A549 (cell line): Measurements from ENCODE around the gene RNF166. TPM values are rescaled to one million over a fixed set of nuclear protein-coding genes. Genes with fewer than 3 reads are reported as not detected.

Experiments used
- ATAC-seq, 2 experiments: fragments of 200-7000 bp in 1 of 2; fragments of >200 bp in 1 of 2; cut with Nextera tagmentation in 1 of 2; cut with Tn5 transposase in 1 of 2; 3 replicates each; pipeline versions ENCODE4 v1.8.0 to v1.9.1; 2018 to 2020; ENCODE audit warnings: mild to moderate bottlenecking in 1 of 2, moderate library complexity in 1 of 2
- CTCF ChIA-PET: fragments of 300-600 bp; sonication (Branson Sonifier 250); formaldehyde crosslinking; extraction: SDS; loops from one replicate; lab custom pipeline; 2021; ENCODE audit warnings: antibody characterized with exemption, inconsistent platforms; lab: Yijun Ruan, JAX
- POLR2A ChIA-PET: fragments of 350-600 bp; formaldehyde crosslinking; extraction: SDS; loops from one replicate; lab custom pipeline; 2021; ENCODE audit warnings: antibody characterized with exemption, inconsistent platforms; lab: Yijun Ruan, JAX
- DNase-seq, 2 experiments: peaks; one replicate each; pipeline versions ENCODE4 v3.0.0 to v3.0.0-alpha.2; 2011 to 2016; ENCODE audit warnings: low read depth in 1 of 2, low spot score in 1 of 2
- FAIRE-seq: peaks from 2 replicates; lab custom pipeline; 2011; peaks lifted over from hg19 to GRCh38; lab: Jason Lieb, UNC
- H3K27ac ChIP-seq, 2 experiments: fragments of >200 bp; sonication (Bioruptor Twin); formaldehyde crosslinking; 3 replicates each; pipeline ENCODE4 v1.5.1; 2016 to 2017
- H3K4me1 ChIP-seq: fragments of >200 bp; sonication (Bioruptor Twin); formaldehyde crosslinking; 3 replicates; pipeline ENCODE4 v1.6.1; 2016
- H3K4me2 ChIP-seq: fragments of >200 bp; sonication (Bioruptor Twin); formaldehyde crosslinking; 3 replicates; pipeline ENCODE4 v1.6.1; 2016
- H3K4me3 ChIP-seq: fragments of >200 bp; sonication (Bioruptor Twin); formaldehyde crosslinking; 3 replicates; pipeline ENCODE4 v1.5.1; 2016
- H3K9me3 ChIP-seq: fragments of >200 bp; sonication (Bioruptor Twin); formaldehyde crosslinking; 3 replicates; pipeline ENCODE4 v1.6.1; 2016
- BCL3 ChIP-seq: fragments of >200 bp; sonication (Bioruptor Twin); formaldehyde crosslinking; IDR thresholded peaks from 3 replicates; pipeline ENCODE4 v1.6.1; 2016
- CBX2 ChIP-seq: fragments of 200-600 bp; sonication (generic); IDR thresholded peaks from 2 replicates; pipeline ENCODE4 v1.6.1; 2016; ENCODE audit warnings: low read depth, mild to moderate bottlenecking, borderline replicate concordance
- CEBPB ChIP-seq, 2 experiments: fragments of >200 bp in 1 of 2; sonication (Bioruptor Twin) in 1 of 2; formaldehyde crosslinking in 1 of 2; IDR thresholded peaks; 2 replicates each; pipeline ENCODE4 v1.6.1; 2012 to 2016
- CHD2 ChIP-seq: fragments of 150-350 bp; IDR thresholded peaks from 2 replicates; pipeline ENCODE4 v1.6.1; 2014; ENCODE audit warnings: low read length; ENCODE audit not compliant: partially characterized antibody
- EHF ChIP-seq: fragments of 250-450 bp; sonication (Bioruptor Pico); IDR thresholded peaks from 2 replicates; pipeline ENCODE4 v1.5.0; 2020; ENCODE audit warnings: mild to moderate bottlenecking
- ESRRA ChIP-seq: fragments of 150-350 bp; IDR thresholded peaks from 2 replicates; pipeline ENCODE4 v1.6.1; 2014; ENCODE audit warnings: mild to moderate bottlenecking, low read length, borderline replicate concordance
- HEYL ChIP-seq: fragments of 250-450 bp; sonication (Bioruptor Pico); IDR thresholded peaks from 2 replicates; pipeline ENCODE4 v1.8.0; 2021; ENCODE audit warnings: mild to moderate bottlenecking, moderate library complexity
- HOXA7 ChIP-seq: fragments of 250-450 bp; sonication (Bioruptor Pico); IDR thresholded peaks from 2 replicates; pipeline ENCODE4 v1.5.0; 2020; ENCODE audit warnings: mild to moderate bottlenecking, moderate library complexity
- HOXB13 ChIP-seq: fragments of 250-450 bp; sonication (Bioruptor Pico); IDR thresholded peaks from 2 replicates; pipeline ENCODE4 v1.5.0; 2020; ENCODE audit warnings: low read depth, mild to moderate bottlenecking, moderate library complexity
- HOXB5 ChIP-seq: fragments of 250-450 bp; sonication (Bioruptor Pico); IDR thresholded peaks from 2 replicates; pipeline ENCODE4 v1.5.0; 2020; ENCODE audit warnings: mild to moderate bottlenecking, moderate library complexity
- JUN ChIP-seq, 2 experiments: fragments of >200 bp; sonication (Bioruptor Twin); formaldehyde crosslinking; IDR thresholded peaks; 2 replicates in 1 of 2; 3 replicates in 1 of 2; pipeline ENCODE4 v1.6.1; 2016 to 2017
- KDM1A ChIP-seq: fragments of 200-600 bp; sonication (generic); IDR thresholded peaks from 2 replicates; pipeline ENCODE4 v1.6.1; 2016; ENCODE audit warnings: low read depth, mild to moderate bottlenecking
- MAFK ChIP-seq: fragments of 450-650 bp; IDR thresholded peaks from 2 replicates; pipeline ENCODE4 v1.6.1; 2014; ENCODE audit not compliant: partially characterized antibody
- NFE2L2 ChIP-seq: fragments of 150-350 bp; conservative IDR thresholded peaks from 2 replicates; pipeline ENCODE4 v1.6.1; 2014; ENCODE audit warnings: low read length
- NPAS2 ChIP-seq: fragments of 250-450 bp; sonication (Bioruptor Pico); IDR thresholded peaks from 2 replicates; pipeline ENCODE4 v1.8.0; 2022; ENCODE audit warnings: mild to moderate bottlenecking, moderate library complexity, borderline replicate concordance
- PHF8 ChIP-seq: fragments of 200-600 bp; sonication (generic); IDR thresholded peaks from 2 replicates; pipeline ENCODE4 v1.6.1; 2016; ENCODE audit warnings: low read depth, mild to moderate bottlenecking, antibody characterized with exemption, moderate library complexity, borderline replicate concordance
- RARB ChIP-seq: fragments of 250-450 bp; sonication (Bioruptor Pico); IDR thresholded peaks from 2 replicates; pipeline ENCODE4 v1.8.0; 2021; ENCODE audit warnings: mild to moderate bottlenecking, moderate library complexity
- RCOR1 ChIP-seq: fragments of 150-350 bp; IDR thresholded peaks from 2 replicates; pipeline ENCODE4 v1.6.1; 2014; ENCODE audit warnings: antibody characterized with exemption, low read length, low read depth
- RFX5 ChIP-seq: fragments of 450-650 bp; IDR thresholded peaks from 2 replicates; pipeline ENCODE4 v1.7.1; 2014; ENCODE audit warnings: antibody characterized with exemption, mild to moderate bottlenecking, moderate library complexity
- RNF2 ChIP-seq: fragments of 200-600 bp; sonication (generic); IDR thresholded peaks from 2 replicates; pipeline ENCODE4 v1.6.1; 2016; ENCODE audit warnings: low read depth, mild to moderate bottlenecking, antibody characterized with exemption, moderate library complexity, borderline replicate concordance
- ZNF302 ChIP-seq: fragments of 250-450 bp; sonication (Bioruptor Pico); IDR thresholded peaks from 2 replicates; pipeline ENCODE4 v1.9.0; 2021; ENCODE audit warnings: inconsistent platforms, mild to moderate bottlenecking, moderate library complexity
- WGBS: methylation state at CpG from one replicate; pipeline ENCODE4 v1.1.6; 2017; ENCODE audit errors: missing lambda C conversion rate; 5-methylcytosine and 5-hydroxymethylcytosine counted together
- polyA plus RNA-seq, 4 experiments: library from polyadenylated mRNA; depleted of rRNA in 3 of 4; stranded (reverse); fragments of >200 nt; fragmentation: RNase III in 1 of 4; extraction: RNeasy Plus Mini Kit Qiagen cat#74134 plus additional on column Dnase treatment in 1 of 4; gene quantifications; 2 replicates in 3 of 4; 3 replicates in 1 of 4; pipeline ENCODE4 v1.2.3, GENCODE V29; 2011 to 2017
- TF ChIP-seq, protein P1 (sequence below): IDR thresholded peaks from 2 replicates; pipeline ENCODE4 v1.6.1; 2012; ENCODE audit warnings: low read depth, borderline replicate concordance
- TF ChIP-seq, protein P2 (sequence below): fragments of >200 bp; sonication (Bioruptor Twin); formaldehyde crosslinking; IDR thresholded peaks from 3 replicates; pipeline ENCODE4 v1.5.1; 2016
- TF ChIP-seq, protein P3 (sequence below): fragments of 200-600 bp; sonication (generic); IDR thresholded peaks from 2 replicates; pipeline ENCODE4 v1.6.1; 2016; ENCODE audit warnings: antibody characterized with exemption, mild to moderate bottlenecking, moderate library complexity
- TF ChIP-seq, protein P4 (sequence below): fragments of 250-450 bp; sonication (Bioruptor Pico); IDR thresholded peaks from 2 replicates; pipeline ENCODE4 v1.5.0; 2020; ENCODE audit warnings: low read depth, mild to moderate bottlenecking, moderate library complexity
- TF ChIP-seq, protein P5 (sequence below): fragments of >200 bp; sonication (Bioruptor Twin); formaldehyde crosslinking; IDR thresholded peaks from 2 replicates; pipeline ENCODE4 v1.6.1; 2016
- TF ChIP-seq, protein P6 (sequence below): IDR thresholded peaks from 2 replicates; pipeline ENCODE4 v1.6.1; 2012

The RNF166 gene
- polyA plus RNA-seq, 2 of the 4 experiments (the other 2 are of a cell fraction) = 9.4 to 11.6 TPM

DNA sequence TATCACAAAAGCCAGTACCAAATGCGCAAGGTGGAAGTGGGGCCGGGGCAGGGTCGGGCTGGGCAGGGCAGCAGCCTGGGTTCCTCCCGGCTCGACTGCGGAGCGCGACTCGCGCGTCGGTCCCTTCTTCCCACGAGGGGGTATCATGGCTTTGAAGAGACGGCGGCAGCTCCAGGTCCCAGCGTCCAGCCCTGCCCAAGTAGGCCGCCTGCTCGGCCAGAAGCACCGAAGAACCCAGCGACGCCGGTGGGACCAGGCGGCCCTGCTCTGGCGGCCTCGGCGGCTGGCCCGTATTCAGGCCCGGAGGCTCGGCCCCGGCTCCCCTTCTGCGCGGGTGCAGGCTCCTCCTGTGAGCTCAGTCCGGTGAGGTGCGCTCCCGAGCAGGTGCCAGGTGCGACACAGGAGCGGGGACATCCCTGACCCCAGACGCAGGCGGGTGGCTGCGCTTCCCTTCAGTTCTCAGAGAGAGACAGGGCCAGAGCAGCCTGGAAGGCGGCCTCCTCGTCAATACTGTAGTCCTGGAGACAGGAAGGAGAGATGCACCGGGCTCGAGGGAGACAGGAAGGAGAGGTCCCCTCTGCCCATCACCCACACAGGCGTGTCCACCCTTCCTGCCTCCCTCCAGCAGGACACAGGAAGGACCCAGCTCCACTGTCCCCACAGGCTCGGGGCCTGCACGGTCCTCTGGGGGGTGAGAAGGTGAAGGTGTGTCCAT lies 8.9 kb downstream of the RNF166 start:
- FAIRE-seq (no peak), ATAC-seq (no peak), DNase-seq (no peak)
- H3K27ac ChIP-seq = no peak overlapping the region
- H3K4me2 ChIP-seq = no peak overlapping the region
- 95% methylated on average over 39 of the region's 47 CpGs for WGBS
- H3K9me3 ChIP-seq = no peaks in the 10 kb centered on the region
- TF ChIP-seq KDM1A (no peak), CEBPB (IDR thresholded peaks at IDR 0.05) (no peak), EHF (CRISPR knock-in tag) (no peak), RARB (CRISPR knock-in tag) (no peak), CBX2 (no peak), BCL3 (no peak), PHF8 (no peak), MAFK (no peak), ESRRA (no peak), RNF2 (no peak), RFX5 (no peak), CHD2 (no peak), HOXB13 (CRISPR knock-in tag) (no peak)
- TF ChIP-seq, protein P1, sequence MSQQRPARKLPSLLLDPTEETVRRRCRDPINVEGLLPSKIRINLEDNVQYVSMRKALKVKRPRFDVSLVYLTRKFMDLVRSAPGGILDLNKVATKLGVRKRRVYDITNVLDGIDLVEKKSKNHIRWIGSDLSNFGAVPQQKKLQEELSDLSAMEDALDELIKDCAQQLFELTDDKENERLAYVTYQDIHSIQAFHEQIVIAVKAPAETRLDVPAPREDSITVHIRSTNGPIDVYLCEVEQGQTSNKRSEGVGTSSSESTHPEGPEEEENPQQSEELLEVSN = no peak
- TF ChIP-seq, protein P2, sequence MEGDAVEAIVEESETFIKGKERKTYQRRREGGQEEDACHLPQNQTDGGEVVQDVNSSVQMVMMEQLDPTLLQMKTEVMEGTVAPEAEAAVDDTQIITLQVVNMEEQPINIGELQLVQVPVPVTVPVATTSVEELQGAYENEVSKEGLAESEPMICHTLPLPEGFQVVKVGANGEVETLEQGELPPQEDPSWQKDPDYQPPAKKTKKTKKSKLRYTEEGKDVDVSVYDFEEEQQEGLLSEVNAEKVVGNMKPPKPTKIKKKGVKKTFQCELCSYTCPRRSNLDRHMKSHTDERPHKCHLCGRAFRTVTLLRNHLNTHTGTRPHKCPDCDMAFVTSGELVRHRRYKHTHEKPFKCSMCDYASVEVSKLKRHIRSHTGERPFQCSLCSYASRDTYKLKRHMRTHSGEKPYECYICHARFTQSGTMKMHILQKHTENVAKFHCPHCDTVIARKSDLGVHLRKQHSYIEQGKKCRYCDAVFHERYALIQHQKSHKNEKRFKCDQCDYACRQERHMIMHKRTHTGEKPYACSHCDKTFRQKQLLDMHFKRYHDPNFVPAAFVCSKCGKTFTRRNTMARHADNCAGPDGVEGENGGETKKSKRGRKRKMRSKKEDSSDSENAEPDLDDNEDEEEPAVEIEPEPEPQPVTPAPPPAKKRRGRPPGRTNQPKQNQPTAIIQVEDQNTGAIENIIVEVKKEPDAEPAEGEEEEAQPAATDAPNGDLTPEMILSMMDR = no peak
- ChIA-PET CTCF (interaction anchor here (0.8 to 1.8 kb wide), 3 partner anchors 22 to 78 kb away, joined by 3 to 5 read pairs (median 4); no protein-coding TSS in a partner anchor), POLR2A (no interaction called here)
- H3K4me3 ChIP-seq = no peak overlapping the region
- H3K4me1 ChIP-seq = no peaks in the 10 kb centered on the region

- ChIA-PET POLR2A (no interaction called here), CTCF (interaction anchor here (0.7 to 2.1 kb wide), 4 partner anchors 10 to 161 kb away, joined by 3 to 7 read pairs (median 5); partner anchors contain the start of gene SNAI3)
- ATAC-seq (no peak), FAIRE-seq (no peak), DNase-seq (no peak)
- Histone ChIP-seq H3K4me1 (no peaks in the 10 kb centered on the region), H3K27ac (no peak overlapping the region), H3K4me3 (no peak overlapping the region), H3K4me2 (no peak overlapping the region), H3K9me3 (no peaks in the 10 kb centered on the region)
- WGBS = 93% methylated on average over 14 of the region's 14 CpGs
- TF ChIP-seq, protein P3, sequence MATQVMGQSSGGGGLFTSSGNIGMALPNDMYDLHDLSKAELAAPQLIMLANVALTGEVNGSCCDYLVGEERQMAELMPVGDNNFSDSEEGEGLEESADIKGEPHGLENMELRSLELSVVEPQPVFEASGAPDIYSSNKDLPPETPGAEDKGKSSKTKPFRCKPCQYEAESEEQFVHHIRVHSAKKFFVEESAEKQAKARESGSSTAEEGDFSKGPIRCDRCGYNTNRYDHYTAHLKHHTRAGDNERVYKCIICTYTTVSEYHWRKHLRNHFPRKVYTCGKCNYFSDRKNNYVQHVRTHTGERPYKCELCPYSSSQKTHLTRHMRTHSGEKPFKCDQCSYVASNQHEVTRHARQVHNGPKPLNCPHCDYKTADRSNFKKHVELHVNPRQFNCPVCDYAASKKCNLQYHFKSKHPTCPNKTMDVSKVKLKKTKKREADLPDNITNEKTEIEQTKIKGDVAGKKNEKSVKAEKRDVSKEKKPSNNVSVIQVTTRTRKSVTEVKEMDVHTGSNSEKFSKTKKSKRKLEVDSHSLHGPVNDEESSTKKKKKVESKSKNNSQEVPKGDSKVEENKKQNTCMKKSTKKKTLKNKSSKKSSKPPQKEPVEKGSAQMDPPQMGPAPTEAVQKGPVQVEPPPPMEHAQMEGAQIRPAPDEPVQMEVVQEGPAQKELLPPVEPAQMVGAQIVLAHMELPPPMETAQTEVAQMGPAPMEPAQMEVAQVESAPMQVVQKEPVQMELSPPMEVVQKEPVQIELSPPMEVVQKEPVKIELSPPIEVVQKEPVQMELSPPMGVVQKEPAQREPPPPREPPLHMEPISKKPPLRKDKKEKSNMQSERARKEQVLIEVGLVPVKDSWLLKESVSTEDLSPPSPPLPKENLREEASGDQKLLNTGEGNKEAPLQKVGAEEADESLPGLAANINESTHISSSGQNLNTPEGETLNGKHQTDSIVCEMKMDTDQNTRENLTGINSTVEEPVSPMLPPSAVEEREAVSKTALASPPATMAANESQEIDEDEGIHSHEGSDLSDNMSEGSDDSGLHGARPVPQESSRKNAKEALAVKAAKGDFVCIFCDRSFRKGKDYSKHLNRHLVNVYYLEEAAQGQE = no peak
- TF ChIP-seq, protein P4, sequence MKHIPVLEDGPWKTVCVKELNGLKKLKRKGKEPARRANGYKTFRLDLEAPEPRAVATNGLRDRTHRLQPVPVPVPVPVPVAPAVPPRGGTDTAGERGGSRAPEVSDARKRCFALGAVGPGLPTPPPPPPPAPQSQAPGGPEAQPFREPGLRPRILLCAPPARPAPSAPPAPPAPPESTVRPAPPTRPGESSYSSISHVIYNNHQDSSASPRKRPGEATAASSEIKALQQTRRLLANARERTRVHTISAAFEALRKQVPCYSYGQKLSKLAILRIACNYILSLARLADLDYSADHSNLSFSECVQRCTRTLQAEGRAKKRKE (CRISPR knock-in tag) = no peak
- TF ChIP-seq HOXB13 (CRISPR knock-in tag) = no peak
- no peak for TF ChIP-seq HOXB5 (CRISPR knock-in tag)
- no peak for TF ChIP-seq ZNF302 (CRISPR knock-in tag)
- no peak for TF ChIP-seq HOXA7 (CRISPR knock-in tag)
- TF ChIP-seq, protein P5, sequence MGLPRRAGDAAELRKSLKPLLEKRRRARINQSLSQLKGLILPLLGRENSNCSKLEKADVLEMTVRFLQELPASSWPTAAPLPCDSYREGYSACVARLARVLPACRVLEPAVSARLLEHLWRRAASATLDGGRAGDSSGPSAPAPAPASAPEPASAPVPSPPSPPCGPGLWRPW = no peak
- TF ChIP-seq MAFK = no peak
- no peak for TF ChIP-seq PHF8
- TF ChIP-seq RCOR1 = no peak
- TF ChIP-seq HEYL = no peak
- TF ChIP-seq NFE2L2 = no peak
- TF ChIP-seq, protein P1 = no peak
- no peak for TF ChIP-seq NPAS2 (CRISPR knock-in tag)
- TF ChIP-seq, protein P6, sequence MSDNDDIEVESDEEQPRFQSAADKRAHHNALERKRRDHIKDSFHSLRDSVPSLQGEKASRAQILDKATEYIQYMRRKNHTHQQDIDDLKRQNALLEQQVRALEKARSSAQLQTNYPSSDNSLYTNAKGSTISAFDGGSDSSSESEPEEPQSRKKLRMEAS = no peak
- TF ChIP-seq JUN (IDR thresholded peaks at IDR 0.05) = no peak
Measured at GRCh38 chr16:88696441-88696840, 9.8 kb downstream of the RNF166 start.
